Mucosa of descending colon (tissue), 3 donors: ENCODE results near the gene SSH2. TPM values are rescaled to one million over a fixed set of nuclear protein-coding genes. Genes with fewer than 3 reads are reported as not detected.
"Not testable (repeated sequence)": the region's sequence is repeated elsewhere in the genome, so short reads cannot be mapped to it uniquely, and the experiment has no call there.

Experiments
- ATAC-seq: fragments of 200-7000 bp; cut with Tn5 transposase; one replicate; pipeline ENCODE4 v1.9.1; 2020; ENCODE audit warnings: mild to moderate bottlenecking, moderate library complexity
- DNase-seq, 3 donors: peaks; one replicate each; pipeline ENCODE4 v3.0.0-alpha.2; 2020
- H3K36me3 ChIP-seq: fragments of 200-600 bp; one replicate; pipeline ENCODE4 v1.8.0; 2021; ENCODE audit warnings: low read depth, mild to moderate bottlenecking
- H3K4me1 ChIP-seq: fragments of 200-600 bp; one replicate; pipeline ENCODE4 v1.8.0; 2021; ENCODE audit warnings: low read depth, mild to moderate bottlenecking
- H3K4me3 ChIP-seq: fragments of 200-600 bp; one replicate; pipeline ENCODE4 v1.8.0; 2021; ENCODE audit warnings: mild to moderate bottlenecking
- H3K9me3 ChIP-seq: fragments of 200-600 bp; one replicate; pipeline ENCODE4 v1.8.0; 2021; ENCODE audit warnings: mild to moderate bottlenecking
- intact Hi-C, 2 donors: fragments of 100-400 bp; cut with DNase I in 1 of 2; cut with micrococcal nuclease in 1 of 2; formaldehyde crosslinking; loops; one replicate each; pipeline versions ENCODE4 v1.11.0 to v1.11.1; 2022; cut with DNase I, micrococcal nuclease
- total RNA-seq, 3 donors: library from RNA; stranded (reverse); fragmentation: NEBNext Ultra II Directional in 2 of 3; extraction: Animal tissue kit (Norgen Biotek cat#: 25700) in 2 of 3; gene quantifications; one replicate each; pipeline versions ENCODE4 v1.2.1 to v1.2.4, GENCODE V29; 2021 to 2023
- TF ChIP-seq, protein P1 (sequence below): fragments of 200-600 bp; IDR thresholded peaks from one replicate; pipeline ENCODE4 v1.8.0; 2022; ENCODE audit warnings: antibody characterized with exemption, mild to moderate bottlenecking
- donor health status: DM: no; HTN: no; CAD: no; lungs with moderate emphysema.
- donor health status: DM: no; HTN: no; CAD: no.
- donor health status: DM: no; HTN: yes; CAD: no.

The SSH2 gene
- total RNA-seq, 3 donors from 2014 or later: 32.1 to 47.8 (median 40.8) TPM

GRCh38 chr17:29968271-29968670 is 38.2 kb upstream of the SSH2 start:
- DNase-seq: no peak
- Histone ChIP-seq H3K4me1 (no peaks in the 10 kb centered on the region), H3K36me3 (no peaks in the 10 kb centered on the region), H3K4me3 (no peak overlapping the region), H3K9me3 (no peaks in the 10 kb centered on the region)
- ATAC-seq: no peak
- TF ChIP-seq, protein P1, sequence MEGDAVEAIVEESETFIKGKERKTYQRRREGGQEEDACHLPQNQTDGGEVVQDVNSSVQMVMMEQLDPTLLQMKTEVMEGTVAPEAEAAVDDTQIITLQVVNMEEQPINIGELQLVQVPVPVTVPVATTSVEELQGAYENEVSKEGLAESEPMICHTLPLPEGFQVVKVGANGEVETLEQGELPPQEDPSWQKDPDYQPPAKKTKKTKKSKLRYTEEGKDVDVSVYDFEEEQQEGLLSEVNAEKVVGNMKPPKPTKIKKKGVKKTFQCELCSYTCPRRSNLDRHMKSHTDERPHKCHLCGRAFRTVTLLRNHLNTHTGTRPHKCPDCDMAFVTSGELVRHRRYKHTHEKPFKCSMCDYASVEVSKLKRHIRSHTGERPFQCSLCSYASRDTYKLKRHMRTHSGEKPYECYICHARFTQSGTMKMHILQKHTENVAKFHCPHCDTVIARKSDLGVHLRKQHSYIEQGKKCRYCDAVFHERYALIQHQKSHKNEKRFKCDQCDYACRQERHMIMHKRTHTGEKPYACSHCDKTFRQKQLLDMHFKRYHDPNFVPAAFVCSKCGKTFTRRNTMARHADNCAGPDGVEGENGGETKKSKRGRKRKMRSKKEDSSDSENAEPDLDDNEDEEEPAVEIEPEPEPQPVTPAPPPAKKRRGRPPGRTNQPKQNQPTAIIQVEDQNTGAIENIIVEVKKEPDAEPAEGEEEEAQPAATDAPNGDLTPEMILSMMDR: no peak
- intact Hi-C loops: no loop called here

DNA sequence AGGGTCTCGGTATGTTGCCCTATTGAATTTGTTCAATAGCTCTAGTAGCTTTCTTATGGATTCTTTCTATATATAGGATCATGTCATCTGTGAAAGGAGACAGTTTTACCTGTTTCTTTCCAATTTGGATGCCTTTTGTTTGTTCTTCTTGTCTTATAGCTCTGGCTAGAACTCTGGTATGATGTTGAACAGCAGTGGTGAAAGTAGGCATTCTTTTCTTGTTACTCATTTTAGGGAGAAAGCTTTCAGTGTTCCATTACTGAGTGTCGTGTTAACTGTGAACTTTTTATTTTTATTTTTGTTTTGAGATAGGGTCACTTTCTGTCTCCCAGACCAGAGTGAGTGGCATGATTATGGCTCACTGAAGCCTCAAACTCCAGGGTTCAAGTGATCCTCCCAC is 32.6 kb upstream of the SSH2 start:
- Histone ChIP-seq H3K4me1 (no peaks in the 10 kb centered on the region), H3K36me3 (no peaks in the 10 kb centered on the region), H3K9me3 (no peaks in the 10 kb centered on the region), H3K4me3 (no peak overlapping the region)
- TF ChIP-seq, protein P1: no peak
- intact Hi-C loops: no loop called here
- no peak for DNase-seq
- ATAC-seq: no peak

DNA sequence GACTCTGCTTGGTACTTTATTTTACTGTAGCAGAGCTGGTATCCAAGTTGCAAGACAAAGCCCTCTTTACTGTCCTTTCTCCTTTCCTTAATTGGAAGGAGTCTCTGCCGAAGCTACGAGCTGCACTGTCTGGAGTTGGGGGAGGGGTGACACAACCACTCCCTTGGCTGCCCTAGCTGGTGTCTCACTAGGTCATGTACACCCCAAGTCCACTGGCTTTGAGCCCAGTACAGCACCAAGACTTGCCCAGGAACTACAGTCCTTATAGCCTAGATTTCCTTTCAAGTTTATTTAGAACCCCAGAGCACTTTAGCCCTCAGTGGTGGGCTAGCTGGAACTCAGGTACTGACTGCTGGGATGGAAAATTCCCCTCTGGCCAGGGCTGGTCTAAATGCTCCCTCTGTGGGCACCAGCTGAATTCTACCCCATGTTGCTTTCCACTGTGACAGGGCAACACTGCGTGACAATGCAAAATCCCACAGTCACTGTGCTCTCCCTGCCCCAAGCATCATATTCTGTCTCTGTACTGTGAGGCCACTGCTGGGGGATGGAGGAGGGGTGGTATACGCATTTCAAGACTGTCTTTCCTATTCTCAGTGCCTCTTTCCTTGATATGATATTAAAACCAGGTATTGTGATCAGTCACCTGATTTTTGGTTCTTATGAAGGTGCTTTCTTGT is 29.8 kb upstream of the SSH2 start:
- peaks cover under 1% of the 10 kb centered on the region for H3K9me3 ChIP-seq
- intact Hi-C loops: no loop called here
- TF ChIP-seq, protein P1: no peak
- no peak for DNase-seq
- no peaks in the 10 kb centered on the region for H3K36me3 ChIP-seq
- no peaks in the 10 kb centered on the region for H3K4me1 ChIP-seq
- no peak overlapping the region for H3K4me3 ChIP-seq
- ATAC-seq: no peak

- H3K4me1 ChIP-seq: no peaks in the 10 kb centered on the region
- H3K9me3 ChIP-seq: peaks cover 7% of the 10 kb centered on the region
- TF ChIP-seq, protein P1: no peak
- DNase-seq (no peak), ATAC-seq (no peak)
- no peak overlapping the region for H3K4me3 ChIP-seq
- no peaks in the 10 kb centered on the region for H3K36me3 ChIP-seq
- intact Hi-C loops: no loop called here
Observed at GRCh38 chr17:29958947-29959657, 29.1 kb upstream of the SSH2 start.

GRCh38 chr17:29957488-29957887 is 27.5 kb upstream of the SSH2 start:
- ATAC-seq, intact Hi-C loops, DNase-seq, H3K9me3 ChIP-seq, H3K36me3 ChIP-seq, H3K4me1 ChIP-seq, H3K4me3 ChIP-seq: not testable (repeated sequence)

- Histone ChIP-seq H3K9me3 (peaks cover 9% of the 10 kb centered on the region), H3K4me1 (no peaks in the 10 kb centered on the region), H3K4me3 (no peak overlapping the region), H3K36me3 (no peaks in the 10 kb centered on the region)
- intact Hi-C loops: no loop called here
- ATAC-seq: no peak
- no peak for DNase-seq
- TF ChIP-seq, protein P1: no peak
Observed at GRCh38 chr17:29956225-29956624, 26.2 kb upstream of the SSH2 start.
